ENCODE measurements around the gene CDKL5. TPM values are rescaled to one million over a fixed set of nuclear protein-coding genes. Genes with fewer than 3 reads are reported as not detected.

Gene CDKL5
- total RNA-seq, 2 experiments from 2014 or later: 1.2 to 1.5 TPM

- H3K36me3 Mint-ChIP-seq (ENCODE audit: low read depth): no peaks in the 10 kb centered on the region
- intact Hi-C loops (cut with DNase I, micrococcal nuclease): loop anchor here (10.0 kb wide), 4 partner anchors 253 to 943 kb away; partner anchors contain the start of genes CDKL5 (in 1 of the 2), PDHA1 (in 1 of the 2), PHKA2 (in 1 of the 2) and SCML1 (in 1 of the 2)
- ATAC-seq (no peak), DNase-seq (no peak)
- no peaks in the 10 kb centered on the region for H3K9me3 Mint-ChIP-seq (ENCODE audit: low read depth)
- H3K27ac Mint-ChIP-seq: no peak overlapping the region
- H3K4me1 Mint-ChIP-seq: peaks cover 6% of the 10 kb centered on the region
- H3K27me3 Mint-ChIP-seq: no peaks in the 10 kb centered on the region
- no peak overlapping the region for H3K4me3 Mint-ChIP-seq
- CTCF ChIA-PET: interaction anchor here (0.6 to 0.8 kb wide), 2 partner anchors 16 to 658 kb away, joined by 3 read pairs; no protein-coding TSS in a partner anchor
- POLR2A ChIA-PET: no interaction called here
Measured at GRCh38 chrX:18677161-18677869, 251.9 kb downstream of the CDKL5 start.

- ChIA-PET POLR2A (no interaction called here), CTCF (no interaction called here)
- intact Hi-C loops (cut with DNase I, micrococcal nuclease): no loop called here
- Mint-ChIP-seq H3K9me3 (ENCODE audit: low read depth) (no peaks in the 10 kb centered on the region), H3K4me1 (peaks cover 2% of the 10 kb centered on the region), H3K4me3 (no peak overlapping the region), H3K27me3 (no peaks in the 10 kb centered on the region), H3K36me3 (ENCODE audit: low read depth) (no peaks in the 10 kb centered on the region), H3K27ac (no peak overlapping the region)
- DNase-seq (no peak), ATAC-seq (no peak)
Measured at GRCh38 chrX:18681996-18682395, 256.6 kb downstream of the CDKL5 start.

GRCh38 chrX:18682979-18683387 is 257.6 kb downstream of the CDKL5 start:
- H3K27me3 Mint-ChIP-seq: no peaks in the 10 kb centered on the region
- intact Hi-C loops (cut with DNase I, micrococcal nuclease): no loop called here
- DNase-seq (no peak), ATAC-seq (no peak)
- no peaks in the 10 kb centered on the region for H3K36me3 Mint-ChIP-seq (ENCODE audit: low read depth)
- no peaks in the 10 kb centered on the region for H3K4me1 Mint-ChIP-seq
- no peaks in the 10 kb centered on the region for H3K9me3 Mint-ChIP-seq (ENCODE audit: low read depth)
- H3K4me3 Mint-ChIP-seq: no peak overlapping the region
- POLR2A ChIA-PET: no interaction called here
- no peak overlapping the region for H3K27ac Mint-ChIP-seq
- CTCF ChIA-PET: no interaction called here

- Mint-ChIP-seq H3K36me3 (ENCODE audit: low read depth) (no peaks in the 10 kb centered on the region), H3K4me3 (no peak overlapping the region), H3K4me1 (no peaks in the 10 kb centered on the region), H3K9me3 (ENCODE audit: low read depth) (no peaks in the 10 kb centered on the region), H3K27me3 (no peaks in the 10 kb centered on the region), H3K27ac (no peak overlapping the region)
- CTCF ChIA-PET: no interaction called here
- POLR2A ChIA-PET: no interaction called here
- ATAC-seq (no peak), DNase-seq (no peak)
- intact Hi-C loops (cut with DNase I, micrococcal nuclease): no loop called here
Measured at GRCh38 chrX:18687856-18688495, 262.6 kb downstream of the CDKL5 start.

GRCh38 chrX:18691431-18691830 is 266.0 kb downstream of the CDKL5 start:
- H3K9me3 Mint-ChIP-seq (ENCODE audit: low read depth): peaks cover 2% of the 10 kb centered on the region
- intact Hi-C loops (cut with DNase I, micrococcal nuclease): no loop called here
- H3K27me3 Mint-ChIP-seq: peaks cover 2% of the 10 kb centered on the region
- no peak overlapping the region for H3K27ac Mint-ChIP-seq
- POLR2A ChIA-PET: no interaction called here
- no peak for ATAC-seq
- no peak overlapping the region for H3K4me3 Mint-ChIP-seq
- no peaks in the 10 kb centered on the region for H3K4me1 Mint-ChIP-seq
- CTCF ChIA-PET: no interaction called here
- H3K36me3 Mint-ChIP-seq (ENCODE audit: low read depth): no peaks in the 10 kb centered on the region
- DNase-seq: no peak

GRCh38 chrX:18692541-18692940 is 267.1 kb downstream of the CDKL5 start:
- ATAC-seq (no peak), DNase-seq (no peak)
- H3K36me3 Mint-ChIP-seq (ENCODE audit: low read depth): no peaks in the 10 kb centered on the region
- H3K4me1 Mint-ChIP-seq: no peaks in the 10 kb centered on the region
- no peak overlapping the region for H3K27ac Mint-ChIP-seq
- H3K4me3 Mint-ChIP-seq: no peak overlapping the region
- ChIA-PET CTCF (no interaction called here), POLR2A (no interaction called here)
- peaks cover 2% of the 10 kb centered on the region for H3K27me3 Mint-ChIP-seq
- peaks cover 2% of the 10 kb centered on the region for H3K9me3 Mint-ChIP-seq (ENCODE audit: low read depth)
- intact Hi-C loops (cut with DNase I, micrococcal nuclease): no loop called here

- peaks cover 2% of the 10 kb centered on the region for H3K9me3 Mint-ChIP-seq (ENCODE audit: low read depth)
- no peak overlapping the region for H3K27ac Mint-ChIP-seq
- POLR2A ChIA-PET: no interaction called here
- H3K4me3 Mint-ChIP-seq: no peak overlapping the region
- CTCF ChIA-PET: no interaction called here
- H3K36me3 Mint-ChIP-seq (ENCODE audit: low read depth): no peaks in the 10 kb centered on the region
- H3K4me1 Mint-ChIP-seq: no peaks in the 10 kb centered on the region
- intact Hi-C loops (cut with DNase I, micrococcal nuclease): no loop called here
- DNase-seq (no peak), ATAC-seq (no peak)
- peaks cover 2% of the 10 kb centered on the region for H3K27me3 Mint-ChIP-seq
Measured at GRCh38 chrX:18696653-18697052, 271.2 kb downstream of the CDKL5 start.

GRCh38 chrX:18698737-18699650 is 273.6 kb downstream of the CDKL5 start:
- no peak for DNase-seq
- H3K4me3 Mint-ChIP-seq: no peak overlapping the region
- H3K27ac Mint-ChIP-seq: no peak overlapping the region
- no peaks in the 10 kb centered on the region for H3K36me3 Mint-ChIP-seq (ENCODE audit: low read depth)
- intact Hi-C loops (cut with DNase I, micrococcal nuclease): no loop called here
- no peaks in the 10 kb centered on the region for H3K4me1 Mint-ChIP-seq
- POLR2A ChIA-PET: no interaction called here
- no peak for ATAC-seq
- peaks cover 2% of the 10 kb centered on the region for H3K9me3 Mint-ChIP-seq (ENCODE audit: low read depth)
- H3K27me3 Mint-ChIP-seq: peaks cover 2% of the 10 kb centered on the region
- CTCF ChIA-PET: interaction anchor here (0.6 kb wide), 1 partner anchor 45 kb away, joined by 3 read pairs; no protein-coding TSS in a partner anchor

GRCh38 chrX:18701621-18702361 is 276.4 kb downstream of the CDKL5 start:
- ChIA-PET POLR2A (no interaction called here), CTCF (no interaction called here)
- H3K27me3 Mint-ChIP-seq: no peaks in the 10 kb centered on the region
- no peaks in the 10 kb centered on the region for H3K4me1 Mint-ChIP-seq
- no peak for ATAC-seq
- no peak overlapping the region for H3K27ac Mint-ChIP-seq
- H3K36me3 Mint-ChIP-seq (ENCODE audit: low read depth): no peaks in the 10 kb centered on the region
- H3K4me3 Mint-ChIP-seq: no peak overlapping the region
- no peaks in the 10 kb centered on the region for H3K9me3 Mint-ChIP-seq (ENCODE audit: low read depth)
- no peak for DNase-seq
- intact Hi-C loops (cut with DNase I, micrococcal nuclease): no loop called here

GRCh38 chrX:18702362-18703195 is 277.2 kb downstream of the CDKL5 start:
- no peak overlapping the region for H3K4me3 Mint-ChIP-seq
- ChIA-PET CTCF (interaction anchor here (0.6 kb wide), 1 partner anchor 302 kb away, joined by 4 read pairs; no protein-coding TSS in a partner anchor), POLR2A (no interaction called here)
- H3K4me1 Mint-ChIP-seq: peaks cover 2% of the 10 kb centered on the region
- H3K27ac Mint-ChIP-seq: no peak overlapping the region
- DNase-seq (no peak), ATAC-seq (no peak)
- no peaks in the 10 kb centered on the region for H3K9me3 Mint-ChIP-seq (ENCODE audit: low read depth)
- no peaks in the 10 kb centered on the region for H3K36me3 Mint-ChIP-seq (ENCODE audit: low read depth)
- no peaks in the 10 kb centered on the region for H3K27me3 Mint-ChIP-seq
- intact Hi-C loops (cut with DNase I, micrococcal nuclease): no loop called here

Data from activated CD4-positive, alpha-beta T cell treated with anti-CD3 and anti-CD28 coated beads for 36 hours (primary cell).